IPS-20b (cell line): ENCODE results near the gene APPBP2.

ENCODE experiments used
- H3K27ac ChIP-seq: one replicate; pipeline ENCODE4 v1.5.1; 2013; ENCODE audit warnings: low read length
- H3K27me3 ChIP-seq: 2 replicates; pipeline ENCODE4 v1.6.1; 2013; ENCODE audit warnings: mild to moderate bottlenecking, low read length, inconsistent platforms; ENCODE audit not compliant: insufficient read depth
- H3K36me3 ChIP-seq: 2 replicates; pipeline ENCODE4 v1.6.1; 2013; ENCODE audit warnings: low read depth, mild to moderate bottlenecking, inconsistent platforms, low read length, moderate library complexity; ENCODE audit not compliant: insufficient read depth
- H3K4me1 ChIP-seq: 2 replicates; pipeline ENCODE4 v1.6.1; 2013; ENCODE audit warnings: mild to moderate bottlenecking, control low read depth, inconsistent platforms, low read length, moderate library complexity; ENCODE audit not compliant: insufficient read depth
- H3K4me3 ChIP-seq: 2 replicates; pipeline ENCODE4 v1.5.1; 2013; ENCODE audit warnings: mild to moderate bottlenecking, low read length, inconsistent platforms
- H3K9ac ChIP-seq: 2 replicates; pipeline ENCODE4 v1.6.1; 2013; ENCODE audit warnings: low read depth, mild to moderate bottlenecking, inconsistent platforms, low read length, moderate library complexity
- H3K9me3 ChIP-seq: 2 replicates; pipeline ENCODE4 v1.6.1; 2013; ENCODE audit warnings: mild to moderate bottlenecking, low read depth, low read length, inconsistent platforms; ENCODE audit not compliant: insufficient read depth

The APPBP2 gene

DNA sequence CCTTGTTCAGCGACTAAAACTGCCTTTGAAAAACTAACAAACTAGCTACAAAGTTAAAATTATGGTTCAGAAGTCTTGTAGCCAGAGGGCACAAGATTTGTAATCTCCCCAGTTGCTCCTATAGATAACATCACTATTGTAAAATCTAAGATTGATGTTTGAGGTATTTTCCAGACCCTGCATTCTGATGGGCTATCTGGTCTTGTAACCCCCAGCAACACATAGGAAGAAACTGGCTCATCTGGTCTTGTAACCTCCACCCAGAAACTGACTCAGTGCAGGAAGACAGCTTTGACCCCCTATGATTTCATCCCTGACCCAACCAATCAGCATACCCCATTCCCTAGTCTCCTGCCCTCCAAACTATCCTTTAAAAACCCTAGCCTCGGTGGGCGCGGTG, 116.0 kb downstream of the APPBP2 start:
- Histone ChIP-seq H3K4me1 (no peaks in the 10 kb centered on the region), H3K4me3 (no peak overlapping the region), H3K9ac (no peak overlapping the region), H3K27ac (no peak overlapping the region), H3K9me3 (peaks cover 3% of the 10 kb centered on the region; the same call in 1 of the 2 replicates), H3K27me3 (no peaks in the 10 kb centered on the region), H3K36me3 (no peaks in the 10 kb centered on the region)

DNA sequence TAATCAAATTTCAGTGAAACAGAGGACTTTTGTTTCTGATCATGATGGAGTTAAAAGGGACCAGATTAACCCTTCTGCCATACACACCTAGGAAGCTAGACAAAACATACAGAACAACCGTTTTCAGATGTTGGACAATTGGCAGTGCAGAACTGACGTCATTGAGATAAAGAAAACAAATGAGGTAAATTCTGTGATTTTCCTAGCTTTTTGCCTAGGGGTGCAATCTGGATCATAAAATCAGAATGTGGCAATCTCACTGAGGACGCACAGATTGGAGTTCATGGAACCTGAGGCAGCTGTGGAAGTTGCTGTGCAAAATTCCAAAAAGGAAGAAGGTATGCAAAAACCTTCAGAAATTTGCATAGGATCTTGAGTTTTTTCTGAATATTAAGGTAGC, 119.2 kb downstream of the APPBP2 start:
- no peaks in the 10 kb centered on the region for H3K27me3 ChIP-seq
- no peak overlapping the region for H3K4me3 ChIP-seq
- peaks cover 3% of the 10 kb centered on the region; the same call in 1 of the 2 replicates for H3K9me3 ChIP-seq
- no peaks in the 10 kb centered on the region for H3K4me1 ChIP-seq
- H3K27ac ChIP-seq = no peak overlapping the region
- no peak overlapping the region for H3K9ac ChIP-seq
- H3K36me3 ChIP-seq = no peaks in the 10 kb centered on the region

DNA sequence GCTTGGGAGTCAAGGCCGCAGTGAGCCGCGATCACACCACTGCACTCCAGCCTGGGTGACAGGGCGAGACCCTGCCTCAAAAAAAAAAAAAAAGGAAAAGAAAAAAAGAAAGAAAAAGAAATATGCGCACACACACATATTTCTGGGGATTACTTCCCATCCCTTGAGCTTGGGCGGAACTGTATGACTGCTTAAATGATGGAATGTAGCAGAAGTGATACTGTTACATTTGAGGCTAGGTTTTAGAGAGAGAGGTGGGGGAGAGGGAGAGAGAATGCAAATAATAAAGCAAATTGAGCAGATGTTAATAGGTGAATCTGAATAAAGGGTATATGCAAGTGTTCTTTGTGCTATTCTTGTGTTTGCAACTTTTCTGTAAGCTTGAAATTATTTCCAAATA, 122.1 kb downstream of the APPBP2 start:
- H3K4me3 ChIP-seq = no peak overlapping the region
- H3K9ac ChIP-seq = no peak overlapping the region
- H3K27me3 ChIP-seq = no peaks in the 10 kb centered on the region
- no peak overlapping the region for H3K27ac ChIP-seq
- no peaks in the 10 kb centered on the region for H3K4me1 ChIP-seq
- no peaks in the 10 kb centered on the region for H3K9me3 ChIP-seq
- no peaks in the 10 kb centered on the region for H3K36me3 ChIP-seq

DNA sequence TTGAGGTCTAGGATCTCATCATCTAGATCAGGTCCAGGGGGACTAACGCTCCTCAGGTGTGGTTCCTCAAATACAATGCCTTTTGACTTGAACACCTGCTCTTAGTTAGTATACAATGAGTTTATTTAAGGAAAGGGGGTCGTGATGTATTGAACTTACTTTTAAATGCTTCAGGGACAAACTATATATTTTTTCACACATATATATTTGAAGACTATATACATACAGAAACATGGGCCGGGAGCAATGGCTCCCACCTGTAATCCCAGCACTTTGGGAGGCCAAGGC, 122.6 kb downstream of the APPBP2 start:
- Histone ChIP-seq H3K4me3 (no peak overlapping the region), H3K27ac (no peak overlapping the region), H3K9ac (no peak overlapping the region), H3K36me3 (no peaks in the 10 kb centered on the region), H3K4me1 (no peaks in the 10 kb centered on the region), H3K27me3 (no peaks in the 10 kb centered on the region), H3K9me3 (no peaks in the 10 kb centered on the region)

- no peaks in the 10 kb centered on the region for H3K27me3 ChIP-seq
- H3K36me3 ChIP-seq = no peaks in the 10 kb centered on the region
- H3K4me3 ChIP-seq = no peak overlapping the region
- no peak overlapping the region for H3K9ac ChIP-seq
- H3K9me3 ChIP-seq = no peaks in the 10 kb centered on the region
- H3K4me1 ChIP-seq = no peaks in the 10 kb centered on the region
- no peak overlapping the region for H3K27ac ChIP-seq
Observed at GRCh38 chr17:60401819-60402218, 124.2 kb downstream of the APPBP2 start.

DNA sequence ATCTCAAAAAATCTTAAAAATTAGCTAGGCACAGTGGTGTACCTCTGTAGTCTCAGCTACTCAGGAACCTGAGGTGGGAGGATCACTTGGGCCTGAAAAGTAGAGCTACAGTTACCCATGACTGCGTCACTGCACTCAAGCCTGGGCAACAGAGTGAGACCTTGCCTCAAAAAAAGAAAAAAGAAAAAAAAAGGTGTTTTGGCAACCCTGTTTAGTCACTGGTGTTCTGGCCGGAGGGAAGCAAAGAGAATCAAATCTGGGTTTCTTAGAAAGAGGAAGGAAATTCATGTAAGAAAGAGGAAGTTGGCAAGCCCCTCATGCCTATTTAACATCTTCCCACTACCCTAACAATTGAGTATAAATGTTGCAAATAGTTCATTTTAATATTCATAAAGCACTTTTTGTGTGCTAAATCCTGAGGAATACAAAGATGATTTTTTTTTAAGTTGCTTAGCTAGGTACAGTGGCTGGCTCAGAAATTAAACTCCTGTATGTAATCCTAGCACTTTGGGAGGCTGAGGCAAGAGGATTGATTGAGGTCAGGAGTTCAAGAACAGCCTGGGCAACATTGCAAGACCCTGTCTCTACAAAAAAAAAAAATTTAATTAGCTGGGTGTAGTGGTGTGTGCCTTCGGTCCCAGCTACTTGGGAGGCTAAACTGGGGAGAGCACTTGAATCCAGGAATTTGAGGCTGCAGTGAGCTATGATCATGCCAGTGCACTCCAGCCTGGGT, 127.6 kb downstream of the APPBP2 start:
- no peaks in the 10 kb centered on the region for H3K27me3 ChIP-seq
- H3K9me3 ChIP-seq = no peaks in the 10 kb centered on the region
- H3K4me1 ChIP-seq = peaks cover under 1% of the 10 kb centered on the region; the same call in 1 of the 2 replicates
- H3K27ac ChIP-seq = no peak overlapping the region
- no peaks in the 10 kb centered on the region for H3K36me3 ChIP-seq
- H3K4me3 ChIP-seq = no peak overlapping the region
- no peak overlapping the region for H3K9ac ChIP-seq

- Histone ChIP-seq H3K9me3 (no peaks in the 10 kb centered on the region), H3K9ac (no peak overlapping the region), H3K4me3 (no peak overlapping the region), H3K27me3 (no peaks in the 10 kb centered on the region), H3K36me3 (no peaks in the 10 kb centered on the region), H3K4me1 (peaks cover 4% of the 10 kb centered on the region; the same call in 1 of the 2 replicates), H3K27ac (no peak overlapping the region)
Observed at GRCh38 chr17:60396412-60396811, 129.6 kb downstream of the APPBP2 start.

- Histone ChIP-seq H3K9me3 (no peaks in the 10 kb centered on the region), H3K27ac (no peak overlapping the region), H3K9ac (no peak overlapping the region), H3K4me3 (no peak overlapping the region), H3K4me1 (peaks cover 4% of the 10 kb centered on the region; the same call in 1 of the 2 replicates), H3K36me3 (no peaks in the 10 kb centered on the region), H3K27me3 (no peaks in the 10 kb centered on the region)
Observed at GRCh38 chr17:60395508-60396065, 130.5 kb downstream of the APPBP2 start.

DNA sequence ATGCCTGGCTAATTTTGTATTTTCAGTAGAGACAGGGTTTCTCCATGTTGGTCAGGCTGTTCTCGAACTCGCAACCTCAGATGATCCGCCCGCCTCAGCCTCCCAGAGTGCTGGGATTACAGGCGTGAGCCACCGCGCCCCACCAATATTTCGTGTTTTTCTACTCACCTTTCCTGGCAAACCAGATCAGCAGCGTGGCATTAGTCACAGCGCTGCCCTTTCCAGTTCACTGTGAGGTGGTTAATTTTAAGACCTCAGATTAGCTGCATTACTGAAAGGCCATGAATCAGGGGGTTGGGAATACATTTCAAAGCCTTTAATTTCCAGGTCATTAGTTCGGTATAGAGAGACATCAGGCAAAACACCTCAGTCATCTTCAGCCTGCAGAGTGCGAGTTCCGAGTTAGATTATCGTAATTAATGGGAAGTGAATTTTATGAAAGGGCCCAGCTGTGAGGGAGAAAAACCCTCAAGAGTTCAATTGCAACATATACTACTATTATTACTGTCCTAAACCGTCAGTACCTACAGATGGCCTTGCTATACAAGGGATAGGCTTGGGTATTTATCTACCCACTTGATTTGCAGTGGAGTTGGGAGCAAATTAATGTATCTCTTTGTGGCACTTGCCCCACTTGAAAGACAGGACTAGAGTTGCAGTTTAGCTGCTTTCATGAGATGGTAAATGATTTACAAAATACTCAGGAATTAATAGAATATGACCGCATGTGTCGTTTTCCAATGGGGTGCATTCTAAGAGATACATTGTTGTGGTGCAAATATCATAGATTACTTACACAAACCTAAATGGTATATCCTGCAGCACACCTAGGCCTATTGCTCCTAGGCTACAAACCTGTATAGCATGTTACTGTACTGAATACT, 132.0 kb downstream of the APPBP2 start:
- no peak overlapping the region for H3K9ac ChIP-seq
- peaks cover 12% of the 10 kb centered on the region; the same call in 1 of the 2 replicates for H3K4me1 ChIP-seq
- H3K9me3 ChIP-seq = no peaks in the 10 kb centered on the region
- H3K27ac ChIP-seq = no peak overlapping the region
- no peaks in the 10 kb centered on the region for H3K27me3 ChIP-seq
- H3K36me3 ChIP-seq = no peaks in the 10 kb centered on the region
- no peak overlapping the region for H3K4me3 ChIP-seq
